HS-5 (cell line): Measurements from ENCODE around the gene ASMTL.
"Not testable (repeated sequence)": the region's sequence is repeated elsewhere in the genome, so short reads cannot be mapped to it uniquely, and the experiment has no call there.

Source experiments
- DNase-seq: peaks from one replicate; pipeline ENCODE4 v3.0.0-alpha.2; 2012; ENCODE audit warnings: low read depth

The ASMTL gene

DNA sequence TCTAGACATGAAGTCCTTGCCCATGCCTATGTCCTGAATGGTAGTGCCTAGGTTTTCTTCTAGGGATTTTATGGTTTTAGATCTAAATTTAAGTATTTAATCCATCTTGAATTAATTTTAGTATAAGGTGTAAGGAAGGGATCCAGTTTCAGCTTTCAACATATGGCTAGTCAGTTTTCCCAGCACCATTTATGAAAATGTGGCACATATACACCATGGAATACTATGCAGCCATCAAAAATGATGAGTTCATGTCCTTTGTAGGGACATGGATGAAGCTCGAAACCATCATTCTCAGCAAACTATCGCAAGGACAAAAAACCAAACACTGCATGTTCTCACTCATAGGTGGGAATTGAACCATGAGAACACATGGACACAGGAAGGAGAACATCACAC, 29.8 kb upstream of the ASMTL start:
- DNase-seq, result not testable (repeated sequence)

GRCh38 chrX:1481636-1482529, 29.2 kb upstream of the ASMTL start:
- DNase-seq, result no peak

- DNase-seq, result no peak
Measured at GRCh38 chrX:1480082-1480785, 27.5 kb upstream of the ASMTL start.

DNA sequence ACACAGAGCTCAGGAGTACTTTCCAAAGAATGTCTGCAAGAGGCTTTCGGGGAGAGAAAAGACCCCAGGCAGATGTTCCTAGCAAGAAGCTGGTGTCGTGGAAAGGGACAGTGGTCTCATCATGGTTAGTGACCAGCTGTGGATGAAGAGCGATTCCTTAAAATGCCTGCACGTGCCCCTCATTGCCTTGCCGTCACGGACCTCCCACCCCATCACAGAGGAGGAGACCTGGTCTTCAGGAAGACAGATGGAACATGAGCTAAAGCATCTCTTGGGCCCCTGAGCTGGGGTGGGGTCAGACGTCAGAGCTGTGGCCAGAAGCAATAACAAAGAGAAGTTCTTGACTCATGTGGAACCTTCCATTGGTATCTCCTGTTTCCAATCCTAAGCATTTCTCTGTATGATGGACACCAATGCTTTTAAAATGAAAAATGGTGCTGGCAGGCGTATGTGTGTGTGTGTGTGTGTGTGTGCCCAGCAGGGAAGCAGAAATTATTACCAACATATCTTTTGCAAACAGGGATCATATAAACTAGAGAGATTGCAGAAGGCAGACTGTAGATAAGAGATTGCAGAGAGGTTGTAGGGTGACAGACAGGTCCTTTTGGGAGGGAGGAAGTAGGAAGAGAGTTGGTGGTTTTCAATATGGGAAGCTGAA, 25.2 kb upstream of the ASMTL start:
- no peak for DNase-seq

GRCh38 chrX:1477229-1477628, 24.5 kb upstream of the ASMTL start:
- no peak for DNase-seq

DNA sequence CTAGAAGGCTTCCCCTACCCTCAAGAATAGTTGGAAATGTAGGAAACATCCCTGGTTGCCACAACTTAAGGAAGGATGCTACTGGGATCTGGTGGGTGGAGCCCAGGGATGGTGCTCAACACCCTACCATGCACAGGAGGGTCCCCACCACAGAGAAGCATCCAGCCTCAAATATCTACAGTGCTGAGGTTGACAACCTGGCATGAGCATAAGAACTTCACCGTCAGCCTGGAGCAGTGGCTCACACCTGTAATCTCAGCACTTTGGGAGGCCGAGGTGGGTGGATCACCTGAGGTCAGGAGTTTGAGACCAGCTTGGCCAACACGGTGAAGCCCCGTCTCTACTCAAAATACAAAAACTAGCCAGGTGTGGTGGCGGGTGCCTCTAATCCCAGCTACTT, 24.0 kb upstream of the ASMTL start:
- no peak for DNase-seq

DNA sequence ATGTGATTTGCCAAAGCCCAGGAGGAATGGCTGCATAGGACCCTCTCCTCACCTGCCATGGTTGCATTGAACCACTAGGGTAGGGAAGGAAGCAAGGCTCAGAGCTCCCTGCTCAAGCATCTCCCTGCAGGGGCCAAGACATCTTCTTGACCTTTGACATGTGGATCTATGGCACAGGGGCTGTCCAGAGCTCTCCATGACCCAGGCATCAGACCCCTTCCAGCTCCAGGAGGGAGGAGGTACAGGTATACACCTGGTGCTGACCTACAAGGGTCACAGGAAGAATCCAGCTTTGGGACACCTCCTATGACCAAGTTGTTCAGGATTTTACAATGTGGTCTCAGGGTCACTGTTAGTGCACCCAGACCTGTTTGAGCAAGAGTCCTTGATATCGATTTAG, 23.2 kb upstream of the ASMTL start:
- no peak for DNase-seq

DNA sequence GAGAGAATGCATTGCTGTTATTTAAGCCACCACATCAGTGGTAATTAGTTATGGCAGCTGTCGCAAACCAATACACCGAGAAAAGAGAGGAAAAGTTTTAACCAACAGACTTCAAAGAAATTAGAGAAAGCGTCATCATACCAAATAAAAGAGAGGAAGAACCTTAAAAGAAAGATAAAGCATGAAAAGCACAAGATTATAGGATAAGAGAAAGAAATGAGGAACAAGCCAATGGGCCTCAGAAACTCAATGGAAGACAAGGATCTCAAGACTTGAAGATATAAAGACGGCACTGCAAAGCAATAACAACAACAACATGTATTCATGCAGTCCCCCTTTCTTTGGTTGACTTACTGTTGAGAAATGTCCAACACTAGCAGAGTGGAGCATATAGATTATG, 22.8 kb upstream of the ASMTL start:
- DNase-seq, result no peak

DNA sequence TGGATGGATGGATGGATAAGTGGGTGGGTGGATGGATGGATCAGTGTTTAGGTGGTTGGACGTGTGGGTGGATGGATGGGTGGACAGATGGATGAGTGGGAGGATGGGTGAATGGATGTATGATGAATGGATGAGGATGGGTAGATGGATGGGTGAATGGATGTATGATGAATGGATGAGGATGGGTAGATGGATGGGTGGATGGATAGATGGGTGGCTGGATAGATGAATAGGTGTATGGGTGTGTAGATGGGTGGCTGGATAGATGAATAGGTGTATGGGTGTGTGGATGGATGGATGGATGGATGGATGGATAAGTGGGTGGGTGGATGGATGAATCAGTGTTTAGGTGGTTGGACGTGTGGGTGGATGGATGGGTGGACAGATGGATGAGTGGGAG, 21.9 kb upstream of the ASMTL start:
- not testable (repeated sequence) for DNase-seq

- no peak for DNase-seq
Measured at GRCh38 chrX:1472975-1473374, 20.3 kb upstream of the ASMTL start.

GRCh38 chrX:1468250-1468772, 15.6 kb upstream of the ASMTL start:
- DNase-seq, result no peak

- DNase-seq, result no peak
Measured at GRCh38 chrX:1466971-1467561, 14.4 kb upstream of the ASMTL start.

- no peak for DNase-seq
Measured at GRCh38 chrX:1466232-1466661, 13.5 kb upstream of the ASMTL start.

- DNase-seq, result no peak
Measured at GRCh38 chrX:1465286-1466231, 12.8 kb upstream of the ASMTL start.

DNA sequence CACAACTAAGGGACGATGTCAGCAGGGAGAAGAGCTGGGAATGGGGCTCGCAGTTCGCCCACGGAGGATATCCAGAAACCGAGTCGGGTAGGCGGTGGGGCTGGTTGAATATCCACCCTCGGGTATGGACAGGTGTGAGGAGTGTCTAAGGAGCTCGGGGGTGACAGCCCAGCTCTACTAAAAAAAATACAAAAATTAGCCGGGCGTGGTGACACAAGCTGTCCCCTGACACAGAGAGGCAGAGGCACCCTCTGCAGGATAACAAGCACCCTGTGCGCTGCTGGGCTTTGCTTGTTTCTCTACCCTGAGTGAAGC, 12.2 kb upstream of the ASMTL start:
- no peak for DNase-seq

GRCh38 chrX:1464041-1464970, 11.6 kb upstream of the ASMTL start:
- DNase-seq, result no peak

- no peak for DNase-seq
Measured at GRCh38 chrX:1463581-1463980, 10.9 kb upstream of the ASMTL start.

DNA sequence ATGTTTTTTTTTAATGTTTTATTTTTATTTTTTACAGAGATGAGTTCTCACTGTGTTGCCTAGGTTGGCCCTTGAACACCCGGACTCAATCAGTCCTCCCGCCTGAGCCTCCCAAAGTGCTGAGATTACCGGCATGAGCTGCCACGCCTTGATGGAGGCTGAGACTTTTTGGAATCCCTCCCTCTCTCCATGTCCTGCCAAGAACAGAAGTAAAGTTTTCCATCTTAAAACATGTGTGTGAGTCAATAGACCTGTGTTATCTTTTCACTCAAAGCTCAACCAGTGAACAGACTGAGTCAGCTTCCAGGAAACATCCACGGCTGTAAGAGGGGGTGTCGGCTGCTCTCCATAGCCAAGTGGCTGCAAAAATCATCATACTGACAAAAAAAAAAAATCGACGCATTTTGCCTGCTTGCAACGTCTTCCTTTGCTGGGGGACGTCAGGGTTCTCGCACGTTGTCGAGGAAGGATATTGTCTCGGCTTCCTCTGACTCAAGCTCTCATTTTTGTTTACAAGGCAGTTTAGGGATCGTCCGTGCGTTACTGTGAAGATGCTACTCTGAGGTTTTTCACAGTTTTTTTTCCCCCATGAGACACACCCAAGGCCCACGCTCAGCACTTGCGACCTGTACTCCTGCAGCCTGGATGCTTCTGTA, 10.0 kb upstream of the ASMTL start:
- no peak for DNase-seq

DNA sequence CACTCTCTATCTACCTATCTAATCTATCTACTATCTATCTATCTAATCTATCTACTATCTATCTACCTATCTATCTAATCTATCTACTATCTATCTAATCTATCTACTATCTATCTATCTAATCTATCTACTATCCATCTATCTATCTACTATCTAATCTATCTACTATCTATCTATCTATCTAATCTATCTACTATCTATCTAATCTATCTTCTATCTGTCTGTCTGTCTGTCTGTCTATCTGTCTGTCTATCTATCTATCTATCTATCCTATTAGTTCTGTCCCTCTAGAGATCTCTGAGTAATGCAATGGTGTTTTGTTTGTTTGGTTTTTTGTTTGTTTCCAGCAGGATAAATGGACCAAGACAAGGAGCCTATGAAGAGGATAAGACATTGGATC, 9.4 kb upstream of the ASMTL start:
- no peak for DNase-seq

- DNase-seq, result no peak
Measured at GRCh38 chrX:1455948-1456280, 3.2 kb upstream of the ASMTL start.
